D721Med (cell line): Measurements from ENCODE around the gene MNAT1.

Experiments
- DNase-seq: peaks from one replicate; pipeline ENCODE4 v3.0.0; 2011; ENCODE audit warnings: low spot score; ENCODE audit not compliant: insufficient read length
- FAIRE-seq: peaks from 2 replicates; lab custom pipeline; 2011; peaks lifted over from hg19 to GRCh38; lab: Jason Lieb, UNC
- CTCF ChIP-seq: IDR thresholded peaks from 2 replicates; pipeline ENCODE4 v1.5.1; 2012; ENCODE audit warnings: mild to moderate bottlenecking, control low read depth; ENCODE audit not compliant: insufficient read depth; ENCODE audit errors: missing control alignments

MNAT1 gene

GRCh38 chr14:60710494-60710893 lies 24.1 kb upstream of the MNAT1 start:
- no peak for TF ChIP-seq CTCF
- DNase-seq: no peak
- FAIRE-seq: no peak

DNA sequence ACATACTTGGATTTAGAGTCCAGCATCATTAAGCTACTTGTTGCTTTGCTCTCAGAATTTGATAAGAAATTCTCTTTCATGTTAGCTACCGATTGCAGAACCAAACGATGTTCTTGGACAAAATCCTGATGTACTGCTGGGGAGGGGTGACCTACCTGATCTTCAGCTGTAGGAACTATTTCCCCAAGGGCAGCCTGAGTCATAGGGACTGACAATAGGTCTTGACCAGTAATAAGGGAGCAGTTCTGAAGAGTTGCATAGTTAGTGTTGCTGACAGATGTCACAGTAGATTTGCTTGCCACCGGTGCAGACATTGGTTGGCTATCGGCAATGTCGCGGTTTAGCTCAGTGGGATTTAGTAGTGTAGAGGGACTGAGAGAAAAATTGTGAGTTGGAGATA lies 21.0 kb upstream of the MNAT1 start:
- FAIRE-seq: no peak
- no peak for TF ChIP-seq CTCF

GRCh38 chr14:60720391-60720790 lies 14.2 kb upstream of the MNAT1 start:
- TF ChIP-seq CTCF: no peak
- no peak for DNase-seq
- FAIRE-seq: no peak

More for the DNA sequence above, 21.0 kb upstream of the MNAT1 start:
- no peak for DNase-seq

GRCh38 chr14:60720962-60721325 lies 13.6 kb upstream of the MNAT1 start:
- TF ChIP-seq CTCF: no peak
- DNase-seq: no peak
- FAIRE-seq: no peak

DNA sequence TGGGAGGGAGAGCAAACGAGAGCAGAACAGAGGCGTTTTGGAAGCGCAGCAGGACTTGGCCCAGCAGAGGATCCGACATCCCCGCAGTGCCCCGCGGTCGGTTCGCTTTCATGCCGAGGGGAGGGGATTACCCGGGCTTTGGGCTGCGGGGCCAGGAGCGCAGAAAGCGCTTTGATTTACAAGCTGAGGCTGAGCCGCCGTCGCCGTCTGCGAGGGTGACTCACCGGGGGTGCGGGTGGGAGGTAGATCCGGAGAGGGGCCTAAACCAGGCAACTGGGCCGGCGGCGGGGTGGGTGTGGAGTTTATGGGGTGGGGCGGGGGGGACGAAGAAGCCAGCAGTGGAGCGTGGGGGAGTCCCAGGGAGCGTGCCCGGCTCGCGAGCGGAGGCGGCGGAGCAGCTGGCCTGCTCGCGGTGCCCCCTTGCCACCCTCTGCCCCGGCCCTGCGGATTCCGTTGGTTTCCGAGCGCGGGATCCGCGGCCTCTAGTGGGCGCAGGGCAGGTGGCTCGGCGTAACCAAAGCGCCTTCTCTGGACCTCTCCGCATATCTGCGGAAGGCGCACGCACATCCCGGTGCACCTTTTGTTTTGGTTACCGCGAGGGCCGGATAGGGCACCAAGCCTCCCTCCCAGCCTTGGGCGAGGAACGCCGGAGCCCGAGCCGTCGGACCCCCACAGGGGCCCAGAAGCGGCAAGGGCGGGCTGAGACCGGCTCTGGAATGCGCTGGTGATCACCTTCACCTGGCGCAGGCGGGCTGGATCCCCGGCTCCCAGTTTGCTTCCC lies 13.0 kb upstream of the MNAT1 start:
- FAIRE-seq (no peak), DNase-seq (no peak)
- peak; percentile 34 for TF ChIP-seq CTCF

GRCh38 chr14:60722107-60722356 lies 12.5 kb upstream of the MNAT1 start:
- DNase-seq (no peak), FAIRE-seq (no peak)
- no peak for TF ChIP-seq CTCF

DNA sequence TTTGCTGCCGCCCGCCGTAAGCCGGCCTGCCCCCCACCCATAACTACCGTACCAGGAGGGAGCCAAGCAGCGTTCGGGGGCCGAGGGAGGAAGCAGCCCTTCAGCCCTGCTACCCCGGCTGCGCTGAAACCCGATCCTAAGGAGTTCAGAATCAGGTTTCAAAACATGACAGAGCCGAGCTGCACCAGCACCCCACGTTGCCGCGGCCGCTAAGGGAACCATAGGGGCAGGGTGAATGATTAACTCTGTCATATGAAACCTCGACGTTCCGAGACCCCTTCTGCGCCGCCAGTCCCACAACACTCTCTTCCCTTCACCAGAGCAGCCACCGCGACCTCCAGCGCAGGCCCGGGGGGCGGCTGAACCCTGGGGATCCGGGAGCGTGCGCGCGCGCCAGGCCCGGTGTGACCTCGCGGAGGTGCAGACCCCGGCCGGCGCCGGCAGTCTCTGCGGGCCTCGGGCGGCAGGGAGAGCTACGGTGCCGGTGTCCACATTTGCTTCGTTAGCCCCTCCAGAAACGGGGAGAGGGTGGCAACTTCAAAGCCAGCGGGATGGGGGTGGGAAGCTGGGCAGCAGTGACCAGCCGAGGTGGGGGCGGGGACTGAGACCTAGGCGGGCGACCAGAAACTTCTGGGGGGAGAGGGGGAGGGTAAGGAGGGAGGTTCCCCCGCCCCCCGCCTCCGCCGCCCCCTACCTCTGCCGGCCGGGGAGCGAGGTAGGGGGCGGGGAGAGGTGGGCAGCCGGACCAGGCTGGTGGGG lies 12.0 kb upstream of the MNAT1 start:
- FAIRE-seq (no peak), DNase-seq (no peak)

More for the DNA sequence above, 12.0 kb upstream of the MNAT1 start:
- no peak for TF ChIP-seq CTCF
